ENCODE results near the gene MEGF11.

- TF ChIP-seq CTCF (IDR thresholded peaks at IDR 0.05) (no peak), POLR2A (IDR thresholded peaks at IDR 0.05) (no peak)
Observed at GRCh38 chr15:66220601-66221000, 32.9 kb downstream of the MEGF11 start.
